ENCODE results near the gene SUN1. TPM values are rescaled to one million over a fixed set of nuclear protein-coding genes. Genes with fewer than 3 reads are reported as not detected.

SUN1 gene
- total and polyA plus RNA-seq, 2 of the 8 experiments (the other 6 are each of a cell fraction or from before 2014, with no cell fraction given) = 108 to 158 TPM

DNA sequence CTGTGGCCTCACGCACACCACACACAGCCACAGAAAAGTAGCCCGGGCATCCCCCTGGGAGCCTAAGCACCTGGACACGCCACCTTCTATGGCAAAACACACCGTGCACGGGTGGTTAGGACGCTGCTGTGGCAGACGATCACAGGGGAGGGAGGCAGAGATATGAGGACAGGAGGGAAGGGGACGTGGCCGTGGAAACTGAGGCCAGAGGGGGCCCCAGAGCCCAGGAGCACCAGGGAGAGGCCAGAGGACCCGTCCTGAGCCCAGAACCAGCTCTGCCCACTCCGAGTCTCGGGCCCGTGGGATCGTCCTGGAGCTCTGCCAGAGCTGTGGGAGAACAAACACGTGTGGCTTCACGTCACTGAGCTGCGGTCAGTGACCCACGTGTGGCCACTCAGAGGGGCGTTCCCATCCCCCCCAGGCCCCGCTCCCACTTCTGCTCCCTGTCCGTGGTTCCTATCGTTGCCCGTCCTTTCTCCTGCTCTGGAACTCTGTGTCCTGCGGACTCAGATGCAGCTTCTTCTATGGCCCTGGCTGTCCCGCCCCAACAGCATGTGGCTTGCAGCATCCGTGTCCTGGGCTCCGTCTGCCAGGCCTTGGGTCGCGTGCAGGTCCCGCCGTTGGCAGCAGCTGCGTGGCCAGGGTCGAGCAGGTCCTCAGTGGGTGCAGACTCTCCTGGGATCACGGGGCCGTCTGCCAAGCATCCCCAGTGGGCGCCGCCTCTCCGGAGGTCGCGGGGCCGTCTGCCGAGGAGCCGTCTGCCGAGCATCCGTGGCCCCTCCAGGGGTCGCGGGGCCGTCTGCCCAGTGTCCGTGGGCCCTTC is 75.1 kb downstream of the SUN1 start (continued):
- TF ChIP-seq RNF2 (IDR thresholded peaks at IDR 0.05; ENCODE audit: borderline replicate concordance, low read depth, low read length, missing control alignments, poor library complexity, severe bottlenecking) = no peak
- TF ChIP-seq EZH2 (IDR thresholded peaks at IDR 0.05; ENCODE audit: low read depth, low read length, severe bottlenecking) = no peak
- no peak for TF ChIP-seq RXRA (IDR thresholded peaks at IDR 0.05; ENCODE audit: insufficient read depth, low read depth, low read length)
- TF ChIP-seq KDM5A (IDR thresholded peaks at IDR 0.05; ENCODE audit: low read length) = no peak
